ENCODE measurements around the gene POM121C.
"Not testable (repeated sequence)": the region's sequence is repeated elsewhere in the genome, so short reads cannot be mapped to it uniquely, and the experiment has no call there.

Gene POM121C

GRCh38 chr7:75397865-75398264 lies 88.2 kb downstream of the POM121C start:
- DNase-seq (ENCODE audit: low read depth in 1 of 2, low spot score in 1 of 2), result not testable (repeated sequence)

- DNase-seq (ENCODE audit: low read depth in 1 of 2, low spot score in 1 of 2), result not testable (repeated sequence)
Observed at GRCh38 chr7:75395329-75395728, 90.8 kb downstream of the POM121C start, which contains the start of gene TRIM73. TRIM73 (plus strand) TSS chr7:75395629; CDS start chr7:75398934, 3,305 bp downstream.

GRCh38 chr7:75393194-75393593 lies 92.9 kb downstream of the POM121C start:
- DNase-seq (ENCODE audit: low read depth in 1 of 2, low spot score in 1 of 2), result not testable (repeated sequence)

- DNase-seq (ENCODE audit: low read depth in 1 of 2, low spot score in 1 of 2), result not testable (repeated sequence)
Observed at GRCh38 chr7:75374519-75375317, 111.4 kb downstream of the POM121C start.

GRCh38 chr7:75374144-75374518 lies 112.0 kb downstream of the POM121C start:
- DNase-seq (ENCODE audit: low read depth in 1 of 2, low spot score in 1 of 2), result not testable (repeated sequence)

- DNase-seq (ENCODE audit: low read depth in 1 of 2, low spot score in 1 of 2), result not testable (repeated sequence)
Observed at GRCh38 chr7:75367313-75367712, 118.8 kb downstream of the POM121C start.

Data from activated CD4-positive, alpha-beta T cell treated with anti-CD3 and anti-CD28 coated beads, Interleukin-2, amount 50 U/mL, for 24 hours (primary cell).